Osteocyte (in vitro differentiated cells): ENCODE results near the gene FOLR1. TPM values are rescaled to one million over a fixed set of nuclear protein-coding genes. Genes with fewer than 3 reads are reported as not detected.

Source experiments
- DNase-seq: peaks from one replicate; pipeline ENCODE4 v3.0.0; 2021; ENCODE audit warnings: mixed read lengths; ENCODE audit not compliant: unreplicated experiment; ENCODE audit errors: extremely low spot score
- H3K27ac Mint-ChIP-seq: one replicate; pipeline ENCODE4 v1.8.0; 2021; ENCODE audit warnings: mild to moderate bottlenecking, mixed read lengths; ENCODE audit not compliant: unreplicated experiment
- H3K27me3 Mint-ChIP-seq: one replicate; pipeline ENCODE4 v1.8.0; 2021; ENCODE audit warnings: mixed read lengths; ENCODE audit not compliant: unreplicated experiment
- H3K36me3 Mint-ChIP-seq: one replicate; pipeline ENCODE4 v1.8.0; 2021; ENCODE audit warnings: mixed read lengths; ENCODE audit not compliant: unreplicated experiment
- H3K4me1 Mint-ChIP-seq: one replicate; pipeline ENCODE4 v1.8.0; 2021; ENCODE audit warnings: mixed read lengths; ENCODE audit not compliant: unreplicated experiment
- H3K4me3 Mint-ChIP-seq: one replicate; pipeline ENCODE4 v1.8.0; 2021; ENCODE audit warnings: mild to moderate bottlenecking, moderate library complexity, mixed read lengths; ENCODE audit not compliant: unreplicated experiment
- H3K9me3 Mint-ChIP-seq: one replicate; pipeline ENCODE4 v1.8.0; 2021; ENCODE audit warnings: mixed read lengths; ENCODE audit not compliant: unreplicated experiment
- total RNA-seq: library from RNA; stranded (reverse); gene quantifications from 2 replicates; pipeline ENCODE4 v1.2.1, GENCODE V29; 2021
- TF ChIP-seq, protein P1 (sequence below): fragments of 200-600 bp; sonication (generic); IDR thresholded peaks from 2 replicates; pipeline ENCODE4 v1.5.0; 2021; ENCODE audit warnings: antibody characterized with exemption, mild to moderate bottlenecking, moderate library complexity

Gene FOLR1
- total RNA-seq, 1 donor from 2014 or later, result not detected

DNA sequence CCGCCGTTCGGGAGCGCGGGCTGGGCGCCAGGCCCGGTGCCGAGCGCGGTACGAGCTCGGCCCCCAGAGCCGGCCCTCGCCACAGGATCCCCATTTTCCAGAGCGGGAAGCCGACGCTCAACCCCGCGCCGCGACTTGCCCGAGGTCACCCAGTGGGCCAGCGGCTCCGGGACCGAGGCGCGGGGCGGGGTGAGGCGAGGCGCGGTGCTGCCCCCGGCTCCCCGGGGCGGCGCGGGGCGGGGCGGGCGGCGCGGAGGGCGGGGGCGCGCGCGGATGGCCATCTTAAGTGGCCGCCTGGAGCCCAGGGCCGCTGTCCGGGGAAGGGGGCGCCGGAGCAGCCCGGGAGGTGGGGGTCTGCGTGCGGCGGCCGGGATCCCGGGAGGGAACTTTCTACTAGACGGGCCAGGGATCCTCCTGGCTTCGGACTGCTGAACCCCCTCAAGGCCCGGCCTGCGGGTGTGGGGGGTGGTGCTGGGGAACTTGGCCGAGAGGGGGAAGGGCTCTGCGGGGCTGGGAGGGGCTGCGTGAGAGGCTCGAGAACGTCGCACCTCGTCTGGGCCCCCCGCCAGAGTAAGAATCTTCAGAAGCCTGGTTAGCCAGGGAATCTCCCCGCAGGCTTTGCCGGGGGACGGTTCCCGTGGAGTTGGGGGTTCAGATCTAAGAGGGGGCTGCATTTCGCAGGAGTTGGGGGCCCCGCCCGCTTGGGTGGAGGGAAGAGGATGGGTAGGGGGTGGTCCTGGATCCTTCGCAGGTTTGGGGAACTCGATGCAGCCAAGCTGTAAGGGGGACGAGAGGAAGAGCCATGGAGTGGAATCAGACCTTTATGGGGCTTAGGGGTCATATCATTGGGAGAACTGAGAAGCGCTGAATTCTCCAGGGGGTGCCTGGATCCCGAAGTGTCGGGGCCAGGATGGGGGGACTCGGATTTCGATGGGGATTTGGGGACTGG lies 31.9 kb downstream of the FOLR1 start:
- Mint-ChIP-seq H3K4me1 (peaks cover 48% of the 10 kb centered on the region), H3K36me3 (peaks cover 1% of the 10 kb centered on the region), H3K27me3 (peaks cover under 1% of the 10 kb centered on the region), H3K9me3 (no peaks in the 10 kb centered on the region), H3K27ac (peak overlapping the region; percentile 97), H3K4me3 (peak overlapping the region; percentile 95)
- TF ChIP-seq, protein P1, sequence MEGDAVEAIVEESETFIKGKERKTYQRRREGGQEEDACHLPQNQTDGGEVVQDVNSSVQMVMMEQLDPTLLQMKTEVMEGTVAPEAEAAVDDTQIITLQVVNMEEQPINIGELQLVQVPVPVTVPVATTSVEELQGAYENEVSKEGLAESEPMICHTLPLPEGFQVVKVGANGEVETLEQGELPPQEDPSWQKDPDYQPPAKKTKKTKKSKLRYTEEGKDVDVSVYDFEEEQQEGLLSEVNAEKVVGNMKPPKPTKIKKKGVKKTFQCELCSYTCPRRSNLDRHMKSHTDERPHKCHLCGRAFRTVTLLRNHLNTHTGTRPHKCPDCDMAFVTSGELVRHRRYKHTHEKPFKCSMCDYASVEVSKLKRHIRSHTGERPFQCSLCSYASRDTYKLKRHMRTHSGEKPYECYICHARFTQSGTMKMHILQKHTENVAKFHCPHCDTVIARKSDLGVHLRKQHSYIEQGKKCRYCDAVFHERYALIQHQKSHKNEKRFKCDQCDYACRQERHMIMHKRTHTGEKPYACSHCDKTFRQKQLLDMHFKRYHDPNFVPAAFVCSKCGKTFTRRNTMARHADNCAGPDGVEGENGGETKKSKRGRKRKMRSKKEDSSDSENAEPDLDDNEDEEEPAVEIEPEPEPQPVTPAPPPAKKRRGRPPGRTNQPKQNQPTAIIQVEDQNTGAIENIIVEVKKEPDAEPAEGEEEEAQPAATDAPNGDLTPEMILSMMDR, result no peak
- peak; percentile 91 for DNase-seq

DNA sequence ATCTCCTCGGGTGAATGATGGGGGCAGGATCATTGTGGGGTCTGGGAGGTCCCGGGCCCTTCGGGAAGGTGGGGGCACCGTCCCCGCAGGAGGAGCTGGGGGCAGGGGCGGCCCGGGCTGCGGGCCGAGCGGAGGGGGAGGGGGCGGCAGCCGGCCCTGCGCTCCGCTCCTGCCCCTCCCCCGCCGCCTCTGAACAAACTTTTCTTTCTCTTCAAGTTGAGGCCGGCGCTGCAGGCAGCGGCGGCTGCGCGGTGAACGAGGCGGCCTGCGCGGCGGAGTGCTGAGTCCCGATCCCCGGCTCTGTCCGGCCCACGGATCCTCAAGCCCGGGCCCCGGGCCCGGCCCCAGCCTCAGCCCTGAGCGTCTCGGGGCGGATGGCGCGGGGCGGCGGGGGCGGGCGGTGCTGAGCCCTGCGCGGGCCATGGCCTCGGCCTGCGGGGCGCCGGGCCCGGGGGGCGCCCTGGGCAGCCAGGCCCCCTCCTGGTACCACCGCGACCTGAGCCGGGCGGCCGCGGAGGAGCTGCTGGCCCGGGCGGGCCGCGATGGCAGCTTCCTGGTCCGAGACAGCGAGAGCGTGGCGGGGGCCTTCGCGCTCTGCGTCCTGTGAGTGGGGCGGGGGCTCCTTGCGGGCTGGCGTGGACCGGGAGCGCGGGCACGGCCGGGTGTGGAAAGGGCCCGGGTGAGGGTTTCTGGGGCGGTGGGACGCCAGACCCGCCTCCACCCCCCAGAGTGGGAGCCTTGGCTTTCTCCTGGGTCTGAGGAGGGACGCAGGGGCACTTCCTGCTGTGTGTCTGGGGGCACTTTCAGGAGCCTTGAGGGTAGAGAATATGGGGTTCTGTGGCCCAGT lies 32.8 kb downstream of the FOLR1 start, which contains the start of gene INPPL1:
Gene INPPL1 (plus strand): TSS at position 204 of the 847 bp plus-strand sequence. CDS start 218 bp downstream, at position 422.
- Mint-ChIP-seq H3K27ac (peak within 1 kb of the TSS; percentile 97), H3K36me3 (peaks cover 6% of the 10 kb centered on the region), H3K4me1 (peaks cover 50% of the 10 kb centered on the region), H3K27me3 (no peaks in the 10 kb centered on the region), H3K4me3 (peak within 1 kb of the TSS; percentile 95), H3K9me3 (no peaks in the 10 kb centered on the region)
- TF ChIP-seq, protein P1, result no peak
- peak; percentile 86 for DNase-seq

DNA sequence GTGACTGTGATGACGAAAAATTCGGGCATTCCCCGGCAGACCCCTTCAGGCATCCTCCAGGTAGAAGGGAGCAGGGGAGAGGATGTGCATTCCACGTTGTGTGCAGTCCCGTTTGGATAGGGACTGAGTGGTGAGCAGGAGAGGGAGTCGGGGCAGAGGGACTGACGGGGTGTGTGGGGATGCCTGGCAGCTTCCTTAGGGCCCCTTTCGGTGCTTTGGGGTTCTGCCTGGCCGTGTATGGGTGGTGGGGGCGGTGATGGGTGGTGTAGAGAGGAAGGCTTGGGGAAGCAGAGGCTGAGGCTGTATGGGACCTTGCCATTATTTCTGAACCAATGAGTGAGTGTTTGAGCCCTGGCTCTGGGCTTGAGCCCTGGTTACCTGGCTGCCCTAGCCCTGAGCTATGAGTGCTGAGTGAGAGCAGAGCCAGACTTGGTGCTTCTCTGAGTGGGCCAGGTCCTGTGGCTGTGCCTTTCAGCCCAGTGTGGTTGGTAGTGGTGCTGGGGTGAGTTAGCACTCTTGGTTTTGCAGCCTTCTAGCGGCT lies 33.5 kb downstream of the FOLR1 start:
- Mint-ChIP-seq H3K9me3 (no peaks in the 10 kb centered on the region), H3K27me3 (no peaks in the 10 kb centered on the region), H3K4me1 (peaks cover 50% of the 10 kb centered on the region), H3K4me3 (peak overlapping the region; percentile 86), H3K36me3 (peaks cover 10% of the 10 kb centered on the region), H3K27ac (peak overlapping the region; percentile 79)
- TF ChIP-seq, protein P1, result no peak
- DNase-seq, result peak; percentile 54

DNA sequence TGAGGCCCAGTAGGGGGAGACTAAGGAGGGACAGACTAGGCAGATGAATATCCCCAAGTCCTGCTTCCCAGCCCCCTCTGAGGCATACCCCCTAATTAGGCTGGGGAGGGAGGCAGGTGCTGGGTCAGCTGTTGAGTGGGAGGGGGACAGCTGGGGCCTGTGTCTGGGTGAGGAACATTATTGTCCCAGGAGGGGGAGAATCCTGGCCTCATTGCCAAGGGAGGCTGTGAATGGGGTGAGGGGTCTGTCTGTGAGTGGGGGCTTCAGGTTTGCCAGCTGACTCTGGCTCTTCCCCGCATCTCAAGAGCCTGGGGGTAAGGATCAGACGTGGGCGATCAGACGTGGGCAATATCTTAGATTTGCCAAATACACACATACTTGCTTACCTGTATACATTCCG lies 34.8 kb downstream of the FOLR1 start:
- Mint-ChIP-seq H3K27ac (peak overlapping the region; percentile 23), H3K4me3 (peak overlapping the region; percentile 22), H3K4me1 (peaks cover 50% of the 10 kb centered on the region), H3K9me3 (no peaks in the 10 kb centered on the region), H3K27me3 (no peaks in the 10 kb centered on the region), H3K36me3 (peaks cover 21% of the 10 kb centered on the region)
- TF ChIP-seq, protein P1, result no peak
- DNase-seq, result peak; percentile 63
